NB4 (cell line): ENCODE results near the gene TBX5.

ENCODE experiments used
- DNase-seq: peaks from one replicate; pipeline ENCODE4 v3.0.0; 2010; ENCODE audit warnings: low read depth
- H3K4me3 ChIP-seq: one replicate; pipeline ENCODE4 v1.5.1; 2011; ENCODE audit warnings: mild to moderate bottlenecking, low read depth, low read length, moderate library complexity
- CTCF ChIP-seq: IDR thresholded peaks from one replicate; pipeline ENCODE4 v1.5.1; 2012; ENCODE audit warnings: low read depth, low read length
- MAX ChIP-seq: IDR thresholded peaks from 2 replicates; pipeline ENCODE4 v1.6.1; 2011; ENCODE audit warnings: low read depth, low read length
- MYC ChIP-seq: IDR thresholded peaks from 2 replicates; pipeline ENCODE4 v1.6.1; 2011; ENCODE audit warnings: low read depth, low read length
- POLR2A ChIP-seq: IDR thresholded peaks from 2 replicates; pipeline ENCODE4 v1.6.1; 2011; ENCODE audit warnings: mild to moderate bottlenecking; ENCODE audit not compliant: insufficient read length; ENCODE audit errors: extremely low read depth

The TBX5 gene

GRCh38 chr12:114392909-114393308, 13.0 kb downstream of the TBX5 start:
- TF ChIP-seq CTCF (no peak), POLR2A (no peak), MYC (no peak), MAX (no peak)
- H3K4me3 ChIP-seq, result no peak overlapping the region
- no peak for DNase-seq

GRCh38 chr12:114391088-114391487, 14.9 kb downstream of the TBX5 start:
- H3K4me3 ChIP-seq, result no peak overlapping the region
- DNase-seq, result no peak
- TF ChIP-seq MYC, result no peak
- no peak for TF ChIP-seq MAX
- no peak for TF ChIP-seq POLR2A
- TF ChIP-seq CTCF, result no peak

- no peak for DNase-seq
- no peak overlapping the region for H3K4me3 ChIP-seq
- TF ChIP-seq MAX, result no peak
- TF ChIP-seq CTCF, result no peak
- TF ChIP-seq POLR2A, result no peak
- TF ChIP-seq MYC, result no peak
Observed at GRCh38 chr12:114384739-114385138, 21.2 kb downstream of the TBX5 start.

GRCh38 chr12:114381177-114381576, 24.8 kb downstream of the TBX5 start:
- DNase-seq, result no peak
- no peak overlapping the region for H3K4me3 ChIP-seq
- TF ChIP-seq MAX, result no peak
- TF ChIP-seq MYC, result no peak
- TF ChIP-seq POLR2A, result no peak
- TF ChIP-seq CTCF, result no peak

- no peak for DNase-seq
- no peak overlapping the region for H3K4me3 ChIP-seq
- no peak for TF ChIP-seq CTCF
- TF ChIP-seq POLR2A, result no peak
- TF ChIP-seq MAX, result no peak
- TF ChIP-seq MYC, result no peak
Observed at GRCh38 chr12:114371733-114372132, 34.2 kb downstream of the TBX5 start.

GRCh38 chr12:114371250-114371649, 34.7 kb downstream of the TBX5 start:
- H3K4me3 ChIP-seq, result no peak overlapping the region
- no peak for DNase-seq
- TF ChIP-seq MYC (no peak), MAX (no peak), POLR2A (no peak), CTCF (no peak)
